OCI-LY7 (cell line): ENCODE data around the gene CSHL1. TPM values are rescaled to one million over a fixed set of nuclear protein-coding genes. Genes with fewer than 3 reads are reported as not detected.

Experiments used
- BruUV-seq: library from RNA; stranded (reverse); fragments of 400-500 nt; replicated peaks from 2 replicates; lab custom pipeline; 2021; lab: Mats Ljungman, UMichigan
- CTCF ChIA-PET: fragments of 300-600 bp; sonication (Branson Sonifier 250); formaldehyde crosslinking; loops from one replicate; lab custom pipeline; 2022; ENCODE audit warnings: antibody characterized with exemption; ENCODE audit not compliant: unreplicated experiment; lab: Charles Lee
- POLR2A ChIA-PET: fragments of 300-600 bp; sonication (Branson Sonifier 250); formaldehyde crosslinking; loops from one replicate; lab custom pipeline; 2022; ENCODE audit warnings: antibody characterized with exemption; lab: Charles Lee
- DNase-seq: peaks from one replicate; pipeline ENCODE4 v3.0.0-alpha.2; 2015; ENCODE audit warnings: low spot score
- H2AFZ ChIP-seq: fragments of 200-600 bp; sonication (generic), shearing (Covaris generic); 2 replicates; pipeline ENCODE4 v1.6.1; 2014; ENCODE audit warnings: mild to moderate bottlenecking, antibody characterized with exemption, low read length, moderate library complexity
- H3K27ac ChIP-seq: fragments of 200-600 bp; sonication (generic); 2 replicates; pipeline ENCODE4 v1.5.1; 2014; ENCODE audit warnings: mixed run types, low read depth, mild to moderate bottlenecking, moderate library complexity, low read length, inconsistent platforms; ENCODE audit not compliant: poor library complexity, severe bottlenecking
- H3K36me3 ChIP-seq: fragments of 200-600 bp; sonication (generic); 2 replicates; pipeline ENCODE4 v1.6.1; 2014; ENCODE audit warnings: mild to moderate bottlenecking, antibody characterized with exemption, low read length, moderate library complexity, mixed read lengths; ENCODE audit not compliant: insufficient read depth
- H3K4me1 ChIP-seq: fragments of 200-600 bp; sonication (generic); 2 replicates; pipeline ENCODE4 v1.5.1; 2014; ENCODE audit warnings: mild to moderate bottlenecking, low read length; ENCODE audit not compliant: insufficient read depth, poor library complexity, severe bottlenecking
- H3K4me2 ChIP-seq: fragments of 200-600 bp; sonication (generic); 2 replicates; pipeline ENCODE4 v1.6.1; 2014; ENCODE audit warnings: mild to moderate bottlenecking, low read length
- H3K4me3 ChIP-seq: fragments of 200-600 bp; sonication (generic); 2 replicates; pipeline ENCODE4 v1.5.1; 2014; ENCODE audit warnings: mild to moderate bottlenecking, low read depth, low read length; ENCODE audit not compliant: poor library complexity, severe bottlenecking
- H3K79me2 ChIP-seq: fragments of 200-600 bp; sonication (generic); 2 replicates; pipeline ENCODE4 v1.6.1; 2016; ENCODE audit warnings: low read depth, mild to moderate bottlenecking, low read length, moderate library complexity, mixed read lengths; ENCODE audit not compliant: insufficient read depth
- H3K9me2 ChIP-seq: fragments of 200-600 bp; sonication (generic); 2 replicates; pipeline ENCODE4 v1.6.1; 2016; ENCODE audit warnings: mild to moderate bottlenecking, low read length, mixed read lengths; ENCODE audit not compliant: insufficient read depth
- H3K9me3 ChIP-seq: fragments of 200-600 bp; sonication (generic); 2 replicates; pipeline ENCODE4 v1.6.1; 2014; ENCODE audit warnings: mild to moderate bottlenecking, mixed run types, low read length, mixed read lengths
- H4K20me1 ChIP-seq: fragments of 200-600 bp; sonication (generic); 2 replicates; pipeline ENCODE4 v1.6.1; 2014; ENCODE audit warnings: mild to moderate bottlenecking, antibody characterized with exemption, low read length, moderate library complexity, mixed read lengths; ENCODE audit not compliant: insufficient read depth
- EZH2phosphoT487 ChIP-seq: fragments of 200-600 bp; sonication (generic); IDR thresholded peaks from 2 replicates; pipeline ENCODE4 v1.6.1; 2018; ENCODE audit warnings: low read depth, borderline replicate concordance, mild to moderate bottlenecking, mixed run types, antibody characterized with exemption, low read length, moderate library complexity, mixed read lengths
- intact Hi-C: fragments of 100-400 bp; cut with micrococcal nuclease; formaldehyde crosslinking; loops from one replicate; pipeline ENCODE4 v1.10.0; 2022; ENCODE audit not compliant: unreplicated experiment
- total RNA-seq, 2 experiments: library from RNA; depleted of rRNA in 1 of 2; stranded (reverse); fragments of >200 nt in 1 of 2; shearing (Covaris generic) in 1 of 2; gene quantifications; 2 replicates each; pipeline ENCODE4 v1.2.3, GENCODE V29; 2014 to 2022
- TF ChIP-seq, protein P1 (sequence below): fragments of 200-600 bp; sonication (generic); conservative IDR thresholded peaks from 2 replicates; pipeline ENCODE4 v1.5.1; 2014; ENCODE audit warnings: mild to moderate bottlenecking, antibody characterized with exemption, low read length, moderate library complexity, mixed read lengths

The CSHL1 gene
- total RNA-seq, 2 experiments from 2014 or later = not detected

DNA sequence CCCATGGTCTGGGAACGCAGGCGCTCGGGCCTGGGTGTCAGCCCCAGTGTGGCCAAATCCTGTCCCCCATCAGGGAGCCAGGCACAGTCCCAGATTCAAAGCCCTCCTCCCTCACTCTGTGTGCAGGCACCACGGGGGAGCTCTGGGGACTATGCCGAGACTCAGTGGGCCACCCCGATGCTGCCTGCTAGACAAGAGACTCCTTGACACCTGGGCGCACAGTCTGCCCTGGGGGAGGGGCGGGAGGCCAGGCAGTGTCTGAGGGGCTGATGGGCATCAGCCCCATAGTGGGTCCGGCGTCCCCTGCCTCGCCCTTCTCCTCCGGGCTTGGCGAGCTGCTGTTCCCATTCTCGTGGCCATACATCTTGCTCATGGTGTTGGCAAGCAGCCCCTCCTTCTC is 29.5 kb upstream of the CSHL1 start:
- Histone ChIP-seq H3K4me3 (no peak overlapping the region), H3K9me3 (no peaks in the 10 kb centered on the region), H2AFZ (no peak overlapping the region), H3K36me3 (no peaks in the 10 kb centered on the region; the same call in 1 of the 2 replicates), H3K9me2 (no peaks in the 10 kb centered on the region), H3K79me2 (no peaks in the 10 kb centered on the region), H3K4me2 (no peak overlapping the region), H4K20me1 (no peaks in the 10 kb centered on the region), H3K27ac (no peak overlapping the region), H3K4me1 (peaks cover 69% of the 10 kb centered on the region)
- no peak for TF ChIP-seq EZH2phosphoT487
- TF ChIP-seq, protein P1, sequence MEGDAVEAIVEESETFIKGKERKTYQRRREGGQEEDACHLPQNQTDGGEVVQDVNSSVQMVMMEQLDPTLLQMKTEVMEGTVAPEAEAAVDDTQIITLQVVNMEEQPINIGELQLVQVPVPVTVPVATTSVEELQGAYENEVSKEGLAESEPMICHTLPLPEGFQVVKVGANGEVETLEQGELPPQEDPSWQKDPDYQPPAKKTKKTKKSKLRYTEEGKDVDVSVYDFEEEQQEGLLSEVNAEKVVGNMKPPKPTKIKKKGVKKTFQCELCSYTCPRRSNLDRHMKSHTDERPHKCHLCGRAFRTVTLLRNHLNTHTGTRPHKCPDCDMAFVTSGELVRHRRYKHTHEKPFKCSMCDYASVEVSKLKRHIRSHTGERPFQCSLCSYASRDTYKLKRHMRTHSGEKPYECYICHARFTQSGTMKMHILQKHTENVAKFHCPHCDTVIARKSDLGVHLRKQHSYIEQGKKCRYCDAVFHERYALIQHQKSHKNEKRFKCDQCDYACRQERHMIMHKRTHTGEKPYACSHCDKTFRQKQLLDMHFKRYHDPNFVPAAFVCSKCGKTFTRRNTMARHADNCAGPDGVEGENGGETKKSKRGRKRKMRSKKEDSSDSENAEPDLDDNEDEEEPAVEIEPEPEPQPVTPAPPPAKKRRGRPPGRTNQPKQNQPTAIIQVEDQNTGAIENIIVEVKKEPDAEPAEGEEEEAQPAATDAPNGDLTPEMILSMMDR = no peak
- POLR2A ChIA-PET = interaction anchor here (0.7 kb wide), 1 partner anchor 18 kb away, joined by 3 read pairs; no protein-coding TSS in a partner anchor
- CTCF ChIA-PET = interaction anchor here (0.7 to 1.4 kb wide), 2 partner anchors 21 to 29 kb away, joined by 3 to 7 read pairs; no protein-coding TSS in a partner anchor
- intact Hi-C loops = no loop called here
- no TSS peak for BruUV-seq
- DNase-seq = no peak

DNA sequence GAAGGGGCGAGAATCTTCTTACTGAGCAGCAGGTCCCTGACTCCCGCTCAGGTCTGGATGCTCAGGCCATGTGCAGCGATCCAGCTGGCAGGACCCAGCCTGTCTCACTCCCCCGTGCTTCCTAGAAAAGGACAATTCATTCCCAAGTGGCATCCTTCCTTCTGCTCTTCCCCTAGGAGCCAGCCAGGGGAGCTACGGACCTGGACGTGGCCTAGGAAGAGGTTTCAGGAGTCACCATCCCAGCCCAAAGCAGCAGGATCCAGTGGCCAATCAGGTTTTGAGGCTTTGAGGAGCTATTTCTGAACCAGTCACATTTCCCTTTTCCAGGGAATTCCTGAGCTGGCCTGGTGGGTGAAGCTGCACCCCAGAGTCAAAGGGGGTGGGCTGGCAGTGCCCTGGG is 28.8 kb upstream of the CSHL1 start:
- Histone ChIP-seq H3K4me1 (peaks cover 69% of the 10 kb centered on the region), H2AFZ (no peak overlapping the region), H3K9me3 (no peaks in the 10 kb centered on the region), H3K27ac (no peak overlapping the region), H4K20me1 (no peaks in the 10 kb centered on the region), H3K4me3 (no peak overlapping the region), H3K79me2 (no peaks in the 10 kb centered on the region), H3K36me3 (no peaks in the 10 kb centered on the region; the same call in 1 of the 2 replicates), H3K4me2 (peak overlapping the region; percentile 33; the same call in 1 of the 2 replicates), H3K9me2 (no peaks in the 10 kb centered on the region)
- TF ChIP-seq, protein P1 = no peak
- TF ChIP-seq EZH2phosphoT487 = no peak
- DNase-seq = no peak
- ChIA-PET CTCF (interaction anchor here (0.7 to 1.4 kb wide), 2 partner anchors 20 to 28 kb away, joined by 3 to 7 read pairs; no protein-coding TSS in a partner anchor), POLR2A (interaction anchor here (0.7 kb wide), 1 partner anchor 18 kb away, joined by 3 read pairs; no protein-coding TSS in a partner anchor)
- intact Hi-C loops = no loop called here
- BruUV-seq = no TSS peak

GRCh38 chr17:63939401-63939800 is 28.3 kb upstream of the CSHL1 start:
- CTCF ChIA-PET = interaction anchor here (1.4 kb wide), 1 partner anchor 20 kb away, joined by 7 read pairs; no protein-coding TSS in a partner anchor
- POLR2A ChIA-PET = no interaction called here

More at GRCh38 chr17:63939401-63939800, 28.3 kb upstream of the CSHL1 start:
- H3K4me2 ChIP-seq = peak overlapping the region; percentile 33; the same call in 1 of the 2 replicates
- peak overlapping the region; percentile 24 for H3K27ac ChIP-seq
- H3K9me2 ChIP-seq = no peaks in the 10 kb centered on the region
- H3K9me3 ChIP-seq = no peaks in the 10 kb centered on the region
- H3K79me2 ChIP-seq = no peaks in the 10 kb centered on the region
- no peak overlapping the region for H2AFZ ChIP-seq
- no peaks in the 10 kb centered on the region for H4K20me1 ChIP-seq
- no peak for DNase-seq
- no peak overlapping the region for H3K4me3 ChIP-seq
- BruUV-seq = no TSS peak
- no peak for TF ChIP-seq EZH2phosphoT487
- TF ChIP-seq, protein P1 = no peak
- H3K4me1 ChIP-seq = peaks cover 69% of the 10 kb centered on the region
- no peaks in the 10 kb centered on the region; the same call in 1 of the 2 replicates for H3K36me3 ChIP-seq
- intact Hi-C loops = no loop called here
